Ovary (tissue), 1 donor: ENCODE measurements around the gene DNASE1L2.

ENCODE experiments used
- EP300 ChIP-seq: sonication (generic); formaldehyde crosslinking; IDR thresholded peaks from one replicate; pipeline ENCODE4 v1.6.1; 2017; ENCODE audit warnings: antibody characterized with exemption
- POLR2A ChIP-seq: fragments of 450-650 bp; IDR thresholded peaks from one replicate; pipeline ENCODE4 v1.6.1; 2017; ENCODE audit warnings: antibody characterized with exemption, mild to moderate bottlenecking, moderate library complexity

- TF ChIP-seq POLR2A (no peak), EP300 (no peak)
Observed at GRCh38 chr16:2257726-2258125, 21.5 kb downstream of the DNASE1L2 start.
